Left colon (tissue), 2 donors: ENCODE measurements around the gene FHL2. TPM values are rescaled to one million over a fixed set of nuclear protein-coding genes. Genes with fewer than 3 reads are reported as not detected.

ENCODE experiments used
- total RNA-seq, 2 donors: library from RNA; stranded (reverse); fragmentation: NEBNext Ultra II Directional; extraction: Animal tissue kit (Norgen Biotek cat#: 25700); gene quantifications; one replicate each; pipeline ENCODE4 v1.2.1, GENCODE V29; 2021
- donor health status: DM: no; HTN: no; CAD: no.
- donor health status: DM: yes; HTN: yes; CAD: no.

Gene FHL2
- total RNA-seq, 2 donors from 2014 or later: 94.2 to 133 TPM

Other genes starting within 250 kb of the FHL2 start
- not detected for gene GPR45, start 157.3 kb downstream of the FHL2 start, total RNA-seq
- gene TGFBRAP1, start 69.3 kb downstream of the FHL2 start, total RNA-seq: 10 to 100 TPM; 16.8 to 19.7 TPM
- gene C2orf49, start 61.5 kb downstream of the FHL2 start, total RNA-seq: 10 to 100 TPM; 12.2 TPM